ENCODE results near the gene ZNF346. TPM values are rescaled to one million over a fixed set of nuclear protein-coding genes. Genes with fewer than 3 reads are reported as not detected.

ZNF346 gene
- total and polyA plus RNA-seq, 12 donors: 4.8 to 11.0 (median 7.9) TPM

- no peak for TF ChIP-seq CTCF (IDR thresholded peaks at IDR 0.05)
- no peaks in the 10 kb centered on the region for H3K36me3 ChIP-seq
- H3K9me3 ChIP-seq: no peaks in the 10 kb centered on the region
- no peak for ATAC-seq
- peaks cover 0 to 21% (median 8%) of the 10 kb centered on the region in 7 donors for H3K27me3 ChIP-seq
- H3K4me1 ChIP-seq: peaks cover 0 to 9% (median 0%) of the 10 kb centered on the region in 9 donors
- H3K4me3 ChIP-seq: no peak overlapping the region
- intact Hi-C loops (cut with DNase I): loop anchor here in 2 of 10 donors (5.0 to 10.0 kb wide), 2 partner anchors 440 to 442 kb away; no protein-coding TSS in a partner anchor
- DNase-seq: no peak
- WGBS, 2 donors: 83 to 95% methylated on average over 4 of the region's 4 CpGs
- H3K27ac ChIP-seq: no peak overlapping the region
Measured at GRCh38 chr5:177107159-177107558, 84.7 kb downstream of the ZNF346 start.

- intact Hi-C loops (cut with DNase I): loop anchor here (5.0 to 10.0 kb wide), 14 partner anchors 38 to 453 kb away; partner anchors contain the start of genes PRELID1 (in 5 of the 10), RAB24 (in 5 of the 10) and SLC34A1 (in 1 of the 10)
Measured at GRCh38 chr5:177109810-177110209, 87.3 kb downstream of the ZNF346 start.

GRCh38 chr5:177111720-177112394 lies 89.4 kb downstream of the ZNF346 start:
- 21 to 25% methylated on average over 12 of the region's 12 CpGs for WGBS, 2 donors
- Histone ChIP-seq H3K27me3 (no peaks in the 10 kb centered on the region), H3K9me3 (no peaks in the 10 kb centered on the region), H3K4me1 (peaks cover 0 to 34% (median 12%) of the 10 kb centered on the region in 9 donors), H3K27ac (no peak overlapping the region), H3K4me3 (no peak overlapping the region), H3K36me3 (no peaks in the 10 kb centered on the region)
- DNase-seq: peak in 1 of 2 donors; percentile 67
- TF ChIP-seq CTCF (IDR thresholded peaks at IDR 0.05): peak; percentile 92 to 97 (median 95)
- peak in 6 of 8 donors; percentile 22 to 64 (median 32) for ATAC-seq
- intact Hi-C loops (cut with DNase I): loop anchor here (1.0 to 10.0 kb wide), 16 partner anchors 39 to 455 kb away; partner anchors contain the start of genes PRELID1 (in 5 of the 10), RAB24 (in 5 of the 10) and SLC34A1 (in 1 of the 10)

More at GRCh38 chr5:177109810-177110209, 87.3 kb downstream of the ZNF346 start:
- no peak overlapping the region for H3K4me3 ChIP-seq
- 51 to 58% methylated on average over 9 of the region's 9 CpGs for WGBS, 2 donors
- ATAC-seq (peak in 4 of 8 donors; percentile 12 to 37 (median 24)), DNase-seq (no peak)
- peaks cover 0 to 8% (median 0%) of the 10 kb centered on the region in 7 donors for H3K27me3 ChIP-seq
- no peaks in the 10 kb centered on the region for H3K36me3 ChIP-seq
- no peaks in the 10 kb centered on the region for H3K9me3 ChIP-seq
- no peak overlapping the region for H3K27ac ChIP-seq
- TF ChIP-seq CTCF (IDR thresholded peaks at IDR 0.05): no peak
- H3K4me1 ChIP-seq: peaks cover 0 to 22% (median 7%) of the 10 kb centered on the region in 9 donors

- DNase-seq (no peak), ATAC-seq (no peak)
- H3K9me3 ChIP-seq: no peaks in the 10 kb centered on the region
- H3K4me1 ChIP-seq: peaks cover 0 to 40% (median 16%) of the 10 kb centered on the region in 9 donors
- H3K27ac ChIP-seq: no peak overlapping the region
- H3K4me3 ChIP-seq: no peak overlapping the region
- 75% methylated on average over 5 of the region's 5 CpGs for WGBS, 2 donors
- no peaks in the 10 kb centered on the region for H3K36me3 ChIP-seq
- TF ChIP-seq CTCF (IDR thresholded peaks at IDR 0.05): no peak
- H3K27me3 ChIP-seq: no peaks in the 10 kb centered on the region
- intact Hi-C loops (cut with DNase I): loop anchor here (1.0 to 10.0 kb wide), 16 partner anchors 40 to 455 kb away; partner anchors contain the start of genes PRELID1 (in 5 of the 10), RAB24 (in 5 of the 10) and SLC34A1 (in 1 of the 10)
Measured at GRCh38 chr5:177112589-177113220, 90.2 kb downstream of the ZNF346 start.
